HS-5 (cell line): ENCODE measurements around the gene BRAT1.

Experiments
- DNase-seq: peaks from one replicate; pipeline ENCODE4 v3.0.0-alpha.2; 2012; ENCODE audit warnings: low read depth

BRAT1 gene

GRCh38 chr7:2510130-2510776 lies 45.1 kb downstream of the BRAT1 start:
- DNase-seq = no peak

- no peak for DNase-seq
Observed at GRCh38 chr7:2509298-2509906, 45.9 kb downstream of the BRAT1 start.

GRCh38 chr7:2508327-2509215 lies 46.8 kb downstream of the BRAT1 start:
- no peak for DNase-seq

- no peak for DNase-seq
Observed at GRCh38 chr7:2507917-2508306, 47.4 kb downstream of the BRAT1 start.

- DNase-seq = no peak
Observed at GRCh38 chr7:2507208-2507916, 48.0 kb downstream of the BRAT1 start.

GRCh38 chr7:2505401-2505800 lies 49.9 kb downstream of the BRAT1 start:
- DNase-seq = no peak

- no peak for DNase-seq
Observed at GRCh38 chr7:2504889-2505375, 50.4 kb downstream of the BRAT1 start.

GRCh38 chr7:2504128-2504888 lies 51.0 kb downstream of the BRAT1 start:
- no peak for DNase-seq

GRCh38 chr7:2503056-2503941 lies 52.0 kb downstream of the BRAT1 start:
- no peak for DNase-seq

- no peak for DNase-seq
Observed at GRCh38 chr7:2502647-2502966, 52.7 kb downstream of the BRAT1 start.

GRCh38 chr7:2501947-2502646 lies 53.2 kb downstream of the BRAT1 start:
- no peak for DNase-seq

- DNase-seq = no peak
Observed at GRCh38 chr7:2500701-2501100, 54.6 kb downstream of the BRAT1 start.

- no peak for DNase-seq
Observed at GRCh38 chr7:2499719-2500430, 55.4 kb downstream of the BRAT1 start.

- no peak for DNase-seq
Observed at GRCh38 chr7:2499181-2499580, 56.1 kb downstream of the BRAT1 start.

- no peak for DNase-seq
Observed at GRCh38 chr7:2498708-2499107, 56.6 kb downstream of the BRAT1 start.

GRCh38 chr7:2497500-2498336 lies 57.6 kb downstream of the BRAT1 start:
- DNase-seq = no peak

- no peak for DNase-seq
Observed at GRCh38 chr7:2497065-2497464, 58.3 kb downstream of the BRAT1 start.

- no peak for DNase-seq
Observed at GRCh38 chr7:2496375-2496774, 58.9 kb downstream of the BRAT1 start.
